HG03139 (cell line): ENCODE measurements around the gene DEFB116.
"Not testable (repeated sequence)": the region's sequence is repeated elsewhere in the genome, so short reads cannot be mapped to it uniquely, and the experiment has no call there.

Experiments used
- ATAC-seq: cut with Tn5 transposase; IDR thresholded peaks from one replicate; pipeline ENCODE4 v1.9.1; 2021; ENCODE audit not compliant: unreplicated experiment

The DEFB116 gene

GRCh38 chr20:31308535-31309162 is at the start of gene DEFB116:
Gene DEFB116 (minus strand): TSS chr20:31308585. CDS start chr20:31308585, 0 bp downstream.
- no peak for ATAC-seq

- ATAC-seq = no peak
These were observed 47.6 kb upstream of the DEFB116 start for GRCh38 chr20:31355981-31356380.

- no peak for ATAC-seq
These were observed 33.1 kb upstream of the DEFB116 start for GRCh38 chr20:31341470-31341869.

- no peak for ATAC-seq
These were observed 22.5 kb upstream of the DEFB116 start for GRCh38 chr20:31330893-31331292.

- no peak for ATAC-seq
These were observed 14.1 kb upstream of the DEFB116 start for GRCh38 chr20:31322504-31322903.

GRCh38 chr20:31284964-31285363 is 23.4 kb downstream of the DEFB116 start:
- not testable (repeated sequence) for ATAC-seq

- no peak for ATAC-seq
These were observed 30.2 kb downstream of the DEFB116 start for GRCh38 chr20:31278178-31278577.

- ATAC-seq = no peak
These were observed 33.9 kb downstream of the DEFB116 start for GRCh38 chr20:31274441-31274840.

- no peak for ATAC-seq
These were observed 48.0 kb downstream of the DEFB116 start for GRCh38 chr20:31260326-31260932.

GRCh38 chr20:31257364-31257763 is 51.0 kb downstream of the DEFB116 start, which contains the start of gene DEFB115:
Gene DEFB115 (plus strand): TSS chr20:31257664. CDS start chr20:31257664, 0 bp downstream.
- ATAC-seq = no peak

- no peak for ATAC-seq
These were observed 51.4 kb downstream of the DEFB116 start for GRCh38 chr20:31256959-31257358.
